Vagina (tissue), 2 donors: ENCODE measurements around the gene FXYD6.

ENCODE experiments used
- POLR2AphosphoS5 ChIP-seq, 2 donors: sonication (generic); formaldehyde crosslinking; IDR thresholded peaks; one replicate each; pipeline ENCODE4 v1.9.0; 2017; ENCODE audit warnings: antibody characterized with exemption in 2 of 2, mild to moderate bottlenecking in 2 of 2, low read depth in 1 of 2; ENCODE audit not compliant: insufficient read depth in 1 of 2
- TF ChIP-seq, protein P1 (sequence below), 3 experiments: fragments of 450-650 bp in 2 of 3; fragments of 200-600 bp in 1 of 3; sonication (generic) in 1 of 3; IDR thresholded peaks; one replicate each; pipeline ENCODE4 v1.5.1; 2017 to 2019; ENCODE audit warnings: antibody characterized with exemption in 3 of 3, mild to moderate bottlenecking in 2 of 3, moderate library complexity in 2 of 3

- TF ChIP-seq, protein P1, sequence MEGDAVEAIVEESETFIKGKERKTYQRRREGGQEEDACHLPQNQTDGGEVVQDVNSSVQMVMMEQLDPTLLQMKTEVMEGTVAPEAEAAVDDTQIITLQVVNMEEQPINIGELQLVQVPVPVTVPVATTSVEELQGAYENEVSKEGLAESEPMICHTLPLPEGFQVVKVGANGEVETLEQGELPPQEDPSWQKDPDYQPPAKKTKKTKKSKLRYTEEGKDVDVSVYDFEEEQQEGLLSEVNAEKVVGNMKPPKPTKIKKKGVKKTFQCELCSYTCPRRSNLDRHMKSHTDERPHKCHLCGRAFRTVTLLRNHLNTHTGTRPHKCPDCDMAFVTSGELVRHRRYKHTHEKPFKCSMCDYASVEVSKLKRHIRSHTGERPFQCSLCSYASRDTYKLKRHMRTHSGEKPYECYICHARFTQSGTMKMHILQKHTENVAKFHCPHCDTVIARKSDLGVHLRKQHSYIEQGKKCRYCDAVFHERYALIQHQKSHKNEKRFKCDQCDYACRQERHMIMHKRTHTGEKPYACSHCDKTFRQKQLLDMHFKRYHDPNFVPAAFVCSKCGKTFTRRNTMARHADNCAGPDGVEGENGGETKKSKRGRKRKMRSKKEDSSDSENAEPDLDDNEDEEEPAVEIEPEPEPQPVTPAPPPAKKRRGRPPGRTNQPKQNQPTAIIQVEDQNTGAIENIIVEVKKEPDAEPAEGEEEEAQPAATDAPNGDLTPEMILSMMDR (IDR thresholded peaks at IDR 0.05), result no peak
- TF ChIP-seq POLR2AphosphoS5 (IDR thresholded peaks at IDR 0.05; ENCODE audit: insufficient read depth in 1 of 2, low read depth in 1 of 2), result no peak
Observed at GRCh38 chr11:117796872-117797529, 79.5 kb downstream of the FXYD6 start, which contains the start of gene DSCAML1.
